Measurements from ENCODE around the gene RBMX2. TPM values are rescaled to one million over a fixed set of nuclear protein-coding genes. Genes with fewer than 3 reads are reported as not detected.
"Not testable (repeated sequence)": the region's sequence is repeated elsewhere in the genome, so short reads cannot be mapped to it uniquely, and the experiment has no call there.

Gene RBMX2
- total RNA-seq, 8 experiments from 2014 or later = 25.3 to 34.2 (median 27.8) TPM

DNA sequence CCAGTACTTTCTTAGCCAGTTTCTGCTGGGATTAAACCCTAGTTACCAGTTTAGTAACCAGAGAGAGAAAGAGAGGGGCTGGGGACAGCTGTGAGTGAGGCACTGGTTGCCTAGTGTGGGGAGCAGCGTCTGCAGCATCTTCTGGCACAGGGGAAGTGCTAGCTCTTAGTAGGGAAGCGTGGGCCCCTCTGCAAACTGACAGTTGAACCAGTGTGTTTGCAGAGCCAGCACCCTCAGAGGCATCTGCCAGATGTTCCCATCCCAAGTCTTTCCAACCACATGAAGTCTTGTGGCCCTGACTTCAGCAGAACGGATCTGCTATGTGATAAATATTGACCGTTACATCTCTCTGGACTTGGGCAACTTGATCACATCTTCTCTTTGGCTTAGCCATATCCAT lies 15.0 kb downstream of the RBMX2 start:
- Histone ChIP-seq H3K27ac (no peak overlapping the region), H3K4me3 (no peak overlapping the region), H3K4me1 (replicated peaks in 1 of 2) (no peaks in the 10 kb centered on the region)
- in situ Hi-C loops (cut with MboI; ENCODE audit: low pct_unique_long_range_greater_than_20kb in 2 of 9, low sequenced_read_pairs in 9 of 9, unreplicated experiment in 9 of 9) = no loop called here
- no peak for ATAC-seq (replicated peaks in 6 of 8)
- WGBS, 10 experiments = 33 to 100% (median 92%) methylated on average over 1 to 3 of the region's 4 CpGs; no CpG with 5 or more reads in 7 of the 10 experiments

GRCh38 chrX:130418066-130418465 lies 16.3 kb downstream of the RBMX2 start:
- Histone ChIP-seq H3K4me3 (no peak overlapping the region), H3K27ac (no peak overlapping the region), H3K4me1 (replicated peaks in 1 of 2) (no peaks in the 10 kb centered on the region)
- in situ Hi-C loops (cut with MboI; ENCODE audit: low pct_unique_long_range_greater_than_20kb in 2 of 9, low sequenced_read_pairs in 9 of 9, unreplicated experiment in 9 of 9) = no loop called here
- WGBS, 10 experiments = 14 to 20% methylated on average over 1 of the region's 2 CpGs; no CpG with 5 or more reads in 8 of the 10 experiments
- no peak for ATAC-seq (replicated peaks in 6 of 8)

GRCh38 chrX:130418740-130419139 lies 17.0 kb downstream of the RBMX2 start:
- Histone ChIP-seq H3K27ac (no peak overlapping the region), H3K4me3 (no peak overlapping the region), H3K4me1 (replicated peaks in 1 of 2) (no peaks in the 10 kb centered on the region)
- in situ Hi-C loops (cut with MboI; ENCODE audit: low pct_unique_long_range_greater_than_20kb in 2 of 9, low sequenced_read_pairs in 9 of 9, unreplicated experiment in 9 of 9) = no loop called here
- ATAC-seq (replicated peaks in 6 of 8) = no peak
- WGBS, 10 experiments = 27 to 100% (median 54%) methylated on average over 1 to 4 of the region's 4 CpGs; no CpG with 5 or more reads in 6 of the 10 experiments

GRCh38 chrX:130419263-130419662 lies 17.5 kb downstream of the RBMX2 start:
- 57 to 100% methylated on average over 1 of the region's 2 CpGs; no CpG with 5 or more reads in 8 of the 10 experiments for WGBS, 10 experiments
- no peak for ATAC-seq (replicated peaks in 6 of 8)
- no peak overlapping the region for H3K27ac ChIP-seq
- H3K4me3 ChIP-seq = no peak overlapping the region
- H3K4me1 ChIP-seq (replicated peaks in 1 of 2) = no peaks in the 10 kb centered on the region
- in situ Hi-C loops (cut with MboI; ENCODE audit: low pct_unique_long_range_greater_than_20kb in 2 of 9, low sequenced_read_pairs in 9 of 9, unreplicated experiment in 9 of 9) = no loop called here

DNA sequence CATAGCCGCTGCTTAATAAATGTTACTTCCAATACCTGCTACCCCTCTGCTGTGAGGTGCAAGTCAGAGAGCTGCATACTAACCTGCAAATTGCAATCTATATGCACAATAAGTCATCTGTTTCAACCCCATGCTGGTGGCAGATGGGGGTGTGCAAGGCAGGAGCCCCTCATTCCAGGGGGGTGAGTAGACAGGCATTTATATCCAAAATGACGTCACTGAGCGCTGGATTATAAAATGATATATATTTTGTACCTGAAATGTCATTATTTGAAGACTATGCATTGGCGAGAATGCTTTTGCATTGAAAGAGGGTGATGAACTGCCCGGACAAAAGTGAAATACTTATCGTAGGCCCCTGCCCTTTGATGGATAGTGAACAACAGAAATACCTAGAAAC lies 24.7 kb downstream of the RBMX2 start:
- Histone ChIP-seq H3K4me1 (replicated peaks in 1 of 2) (no peaks in the 10 kb centered on the region), H3K27ac (no peak overlapping the region), H3K4me3 (no peak overlapping the region)
- 0 to 90% (median 54%) methylated on average over 1 to 6 of the region's 6 CpGs; no CpG with 5 or more reads in 5 of the 10 experiments for WGBS, 10 experiments
- no peak for ATAC-seq (replicated peaks in 6 of 8)
- in situ Hi-C loops (cut with MboI; ENCODE audit: low pct_unique_long_range_greater_than_20kb in 2 of 9, low sequenced_read_pairs in 9 of 9, unreplicated experiment in 9 of 9) = no loop called here

DNA sequence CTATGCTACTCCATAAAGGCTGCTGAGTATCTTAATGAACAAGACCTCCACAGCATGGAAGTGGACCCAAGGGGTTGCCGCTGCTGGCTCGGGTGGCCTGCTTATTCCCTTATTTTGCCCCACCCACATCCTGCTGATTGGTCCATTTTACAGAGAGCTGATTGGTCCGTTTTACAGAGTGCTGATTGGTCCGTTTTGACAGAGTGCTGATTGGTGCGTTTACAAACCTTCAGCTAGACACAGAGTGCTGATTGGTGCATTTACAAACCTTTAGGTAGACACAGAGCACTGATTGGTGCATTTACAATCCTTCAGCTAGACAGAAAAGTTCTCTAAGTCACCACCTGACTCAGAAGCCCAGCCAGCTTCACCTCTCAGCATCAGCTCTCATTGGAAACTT lies 27.4 kb downstream of the RBMX2 start:
- ATAC-seq (replicated peaks in 6 of 8); in situ Hi-C loops (cut with MboI; ENCODE audit: low pct_unique_long_range_greater_than_20kb in 2 of 9, low sequenced_read_pairs in 9 of 9, unreplicated experiment in 9 of 9): not testable (repeated sequence)
- 40% methylated on average over 1 of the region's 5 CpGs; no CpG with 5 or more reads in 9 of the 10 experiments for WGBS, 10 experiments

DNA sequence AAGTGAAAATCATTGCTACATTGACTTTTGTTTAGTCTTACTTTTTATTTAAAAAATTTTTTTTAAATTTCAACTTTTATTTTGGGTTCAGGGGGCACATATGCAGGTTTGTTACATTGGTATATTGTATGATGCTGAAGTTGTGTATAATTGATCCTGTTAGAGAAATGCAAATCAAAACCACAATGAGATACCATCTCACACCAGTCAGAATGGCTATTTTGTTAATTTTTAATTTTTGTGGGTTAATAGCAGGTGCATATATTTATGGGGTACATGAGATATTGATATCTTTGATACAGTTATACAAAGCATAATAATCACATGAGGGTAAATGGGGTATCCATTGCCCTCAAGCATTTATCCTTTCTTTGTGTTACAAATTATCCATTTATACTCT lies 34.1 kb downstream of the RBMX2 start:
- H3K27ac ChIP-seq = no peak overlapping the region
- no peaks in the 10 kb centered on the region for H3K4me1 ChIP-seq (replicated peaks in 1 of 2)
- in situ Hi-C loops (cut with MboI; ENCODE audit: low pct_unique_long_range_greater_than_20kb in 2 of 9, low sequenced_read_pairs in 9 of 9, unreplicated experiment in 9 of 9) = no loop called here
- no peak overlapping the region for H3K4me3 ChIP-seq
- no peak for ATAC-seq (replicated peaks in 6 of 8)

More for the DNA sequence above, 27.4 kb downstream of the RBMX2 start:
- not testable (repeated sequence) for H3K4me3 ChIP-seq; H3K27ac ChIP-seq; H3K4me1 ChIP-seq (replicated peaks in 1 of 2)

- H3K27ac ChIP-seq; in situ Hi-C loops (cut with MboI; ENCODE audit: low pct_unique_long_range_greater_than_20kb in 2 of 9, low sequenced_read_pairs in 9 of 9, unreplicated experiment in 9 of 9); H3K4me3 ChIP-seq; ATAC-seq (replicated peaks in 6 of 8); H3K4me1 ChIP-seq (replicated peaks in 1 of 2): not testable (repeated sequence)
- WGBS, 10 experiments = 0 to 100% (median 64%) methylated on average over 1 to 2 of the region's 2 CpGs; no CpG with 5 or more reads in 5 of the 10 experiments
These were observed 36.2 kb downstream of the RBMX2 start for GRCh38 chrX:130437996-130438395.

- Histone ChIP-seq H3K27ac (no peak overlapping the region), H3K4me3 (no peak overlapping the region), H3K4me1 (replicated peaks in 1 of 2) (no peaks in the 10 kb centered on the region)
- in situ Hi-C loops (cut with MboI; ENCODE audit: low pct_unique_long_range_greater_than_20kb in 2 of 9, low sequenced_read_pairs in 9 of 9, unreplicated experiment in 9 of 9) = no loop called here
- no peak for ATAC-seq (replicated peaks in 6 of 8)
These were observed 42.1 kb downstream of the RBMX2 start for GRCh38 chrX:130443875-130444274.

GRCh38 chrX:130444641-130445336 lies 43.0 kb downstream of the RBMX2 start:
- Histone ChIP-seq H3K4me1 (replicated peaks in 1 of 2) (no peaks in the 10 kb centered on the region), H3K4me3 (no peak overlapping the region), H3K27ac (no peak overlapping the region)
- ATAC-seq (replicated peaks in 6 of 8) = no peak
- in situ Hi-C loops (cut with MboI; ENCODE audit: low pct_unique_long_range_greater_than_20kb in 2 of 9, low sequenced_read_pairs in 9 of 9, unreplicated experiment in 9 of 9) = no loop called here
- WGBS, 10 experiments = 83 to 100% methylated on average over 1 of the region's 1 CpG; no CpG with 5 or more reads in 8 of the 10 experiments

DNA sequence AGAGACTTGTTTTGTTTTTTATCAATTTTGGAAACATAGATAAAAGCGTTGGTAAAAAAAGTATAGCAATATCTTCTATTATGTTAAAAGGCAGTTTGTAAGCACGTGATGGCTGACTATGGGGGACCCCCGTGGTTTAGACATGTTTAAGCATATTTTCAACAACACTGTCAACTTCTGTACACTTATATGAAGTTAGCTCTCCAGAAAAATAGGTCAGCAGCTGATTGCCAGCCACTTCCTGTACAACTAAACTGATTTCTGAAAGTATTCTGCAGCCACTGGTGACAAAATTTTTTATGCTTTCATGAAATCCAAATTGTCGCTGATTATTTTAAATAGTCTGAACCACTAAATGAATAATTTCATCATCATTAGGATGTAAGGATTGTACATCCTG lies 45.2 kb downstream of the RBMX2 start:
- in situ Hi-C loops (cut with MboI; ENCODE audit: low pct_unique_long_range_greater_than_20kb in 2 of 9, low sequenced_read_pairs in 9 of 9, unreplicated experiment in 9 of 9) = no loop called here
- Histone ChIP-seq H3K4me1 (replicated peaks in 1 of 2) (no peaks in the 10 kb centered on the region), H3K27ac (no peak overlapping the region), H3K4me3 (no peak overlapping the region)
- WGBS, 10 experiments = 0 to 100% (median 45%) methylated on average over 1 to 4 of the region's 4 CpGs; no CpG with 5 or more reads in 2 of the 10 experiments
- no peak for ATAC-seq (replicated peaks in 6 of 8)

Other genes with a start within 250 kb of the RBMX2 start
- 10 to 100 TPM; 14.0 to 54.8 (median 18.0) TPM for gene AIFM1, start 236.1 kb upstream of the RBMX2 start, total RNA-seq
- 10 to 100 TPM in 5 of 8 experiments, under 1 TPM in 1, not detected in 2; 0.85 to 36.8 (median 26.7) TPM for gene RAB33A, start 230.0 kb upstream of the RBMX2 start, total RNA-seq
- 10 to 100 TPM in 5 of 8 experiments, 1 to 10 TPM in 3; 3.1 to 15.9 (median 10.5) TPM for gene ZNF280C, start 133.1 kb upstream of the RBMX2 start, total RNA-seq
- gene SLC25A14, start 62.1 kb upstream of the RBMX2 start, total RNA-seq = 10 to 100 TPM; 12.9 to 28.7 (median 19.6) TPM
- not detected for gene GPR119, start 16.3 kb upstream of the RBMX2 start, total RNA-seq